ENCODE data around the gene BHMT2. TPM values are rescaled to one million over a fixed set of nuclear protein-coding genes. Genes with fewer than 3 reads are reported as not detected.

BHMT2 gene
- total RNA-seq, 1 experiment from 2014 or later, result not detected

DNA sequence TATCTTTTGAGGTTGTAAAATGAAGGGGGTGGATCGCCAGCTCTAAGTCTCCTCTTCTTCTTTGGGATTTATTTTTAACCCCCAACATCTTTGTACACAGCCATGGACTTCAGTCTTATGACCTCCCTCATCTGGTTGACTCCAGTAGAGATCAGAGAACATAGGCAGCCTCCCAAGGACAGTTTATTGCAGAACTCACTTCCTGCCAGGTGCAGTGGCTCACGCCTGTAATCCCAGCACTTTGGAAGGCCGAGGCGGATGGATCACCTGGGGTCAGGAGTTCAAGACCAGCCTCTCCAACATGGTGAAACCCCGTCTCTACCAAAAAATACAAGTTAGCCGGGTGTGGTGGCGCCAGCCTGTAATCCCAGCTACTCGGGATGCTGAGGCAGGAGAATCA lies 39.2 kb downstream of the BHMT2 start:
- no peak for DNase-seq (ENCODE audit: low read depth, low spot score)
- in situ Hi-C loops (cut with HindIII; ENCODE audit: low pct_unique_long_range_greater_than_20kb, low sequenced_read_pairs), result no loop called here

DNA sequence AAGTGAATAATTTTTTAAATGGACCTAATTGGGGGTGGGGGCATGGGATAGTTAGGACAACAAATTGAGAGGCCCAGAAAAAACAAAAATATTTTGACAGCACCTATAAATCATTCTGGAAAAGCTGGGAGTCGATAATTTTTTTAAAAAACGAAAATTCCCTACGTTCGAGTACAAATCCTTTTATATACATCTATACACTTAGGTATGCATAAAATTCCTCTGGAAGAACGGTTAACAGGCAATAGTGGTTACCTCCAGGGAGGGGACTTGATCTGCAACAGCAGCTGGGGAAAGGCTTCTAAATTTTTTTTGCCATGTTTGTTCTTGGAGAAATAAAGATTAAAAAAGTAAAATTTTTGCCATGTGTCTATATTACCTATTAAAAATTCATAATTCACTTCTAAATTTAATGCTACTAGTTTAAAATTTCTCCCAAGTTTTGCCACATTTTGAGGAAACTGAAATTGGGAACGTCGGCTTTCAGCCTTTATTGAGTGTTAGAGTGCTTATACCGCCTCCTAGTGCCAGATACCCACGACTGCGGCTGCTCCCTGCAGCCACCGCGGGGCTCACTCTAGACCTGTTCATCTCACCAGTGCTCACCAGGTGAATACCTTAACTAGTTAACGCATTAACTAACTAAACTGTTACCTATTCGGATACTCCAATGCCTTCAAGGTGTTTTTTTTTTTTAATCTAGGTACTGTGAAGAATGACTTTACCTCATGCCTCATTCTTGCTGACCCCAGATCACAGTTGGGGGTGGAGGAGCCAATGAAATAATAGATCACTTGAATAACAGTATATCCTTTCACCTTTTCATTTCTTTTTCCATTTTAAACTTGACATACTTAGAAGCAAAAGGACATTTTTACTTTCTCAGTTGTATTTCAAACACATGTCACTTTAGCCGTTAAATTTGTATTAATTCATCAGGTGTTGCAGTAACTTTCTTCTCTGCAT lies 40.2 kb downstream of the BHMT2 start:
- in situ Hi-C loops (cut with HindIII; ENCODE audit: low pct_unique_long_range_greater_than_20kb, low sequenced_read_pairs), result no loop called here
- peak; percentile 63 for DNase-seq (ENCODE audit: low read depth, low spot score)

DNA sequence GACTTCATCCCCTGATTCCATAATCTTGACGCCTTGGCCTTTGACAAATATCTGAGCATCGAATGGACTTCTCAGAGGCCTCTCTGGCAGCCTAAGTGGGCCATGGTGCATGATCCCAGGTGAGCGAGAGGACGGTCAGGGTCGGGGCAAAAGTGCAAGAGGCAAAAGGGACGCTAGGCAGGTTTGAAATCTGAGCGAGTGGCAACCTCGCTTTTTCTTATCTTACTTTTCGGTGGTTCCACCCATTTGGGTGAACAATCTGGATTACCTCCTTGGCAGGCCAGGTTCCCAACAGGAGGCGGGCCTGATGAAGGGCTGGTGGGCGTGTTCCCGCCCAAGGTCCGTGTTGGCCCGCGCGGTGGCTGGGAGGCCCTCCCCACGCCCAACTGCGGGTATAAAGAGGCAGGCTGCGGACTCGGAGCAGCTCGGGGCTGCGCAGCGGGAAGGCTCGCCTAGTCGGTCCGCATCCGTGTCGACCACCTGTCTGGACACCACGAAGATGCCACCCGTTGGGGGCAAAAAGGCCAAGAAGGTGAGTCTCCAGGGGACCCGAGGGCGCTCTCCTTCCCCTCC lies 41.9 kb downstream of the BHMT2 start, which contains the start of gene BHMT:
TSS of gene BHMT (plus strand) at position 423 of the 573 bp plus-strand sequence. CDS start at position 500, 77 bp downstream.
- in situ Hi-C loops (cut with HindIII; ENCODE audit: low pct_unique_long_range_greater_than_20kb, low sequenced_read_pairs), result no loop called here

DNA sequence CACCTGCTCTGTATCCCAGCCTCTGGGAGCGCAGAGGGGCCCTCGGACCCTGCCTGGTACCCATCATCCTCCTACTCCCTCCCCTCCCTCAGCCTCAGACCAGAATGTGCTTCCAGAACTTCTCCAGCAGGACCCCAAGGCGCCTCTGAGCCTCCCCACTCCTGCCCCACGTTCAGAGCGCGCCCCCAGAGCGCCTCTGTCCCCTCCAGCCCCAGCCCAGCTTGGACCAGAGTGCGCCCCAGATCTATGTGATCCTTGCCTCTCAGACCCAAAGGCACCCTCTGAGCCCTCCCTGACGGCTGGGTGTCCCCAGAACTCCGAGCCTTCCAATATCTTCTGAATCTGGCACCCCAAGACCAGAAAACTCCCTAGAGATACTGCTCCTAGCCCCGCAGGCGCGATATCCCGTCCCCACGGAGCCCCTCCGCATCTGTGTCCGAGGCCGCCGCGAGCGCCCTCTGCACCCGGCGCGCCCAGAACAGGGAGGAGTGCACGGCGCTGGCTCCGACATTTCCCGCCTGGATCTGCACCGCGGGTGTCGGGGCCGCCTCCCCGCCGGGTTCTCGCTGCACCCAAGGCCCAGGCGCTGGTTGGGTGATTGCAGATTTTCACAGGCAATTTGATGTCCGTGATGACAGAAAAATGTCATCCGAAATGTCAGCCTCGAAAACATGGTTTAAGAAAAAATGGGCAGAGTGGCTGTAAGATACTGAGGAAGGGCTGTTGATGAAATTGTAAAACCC lies 42.6 kb downstream of the BHMT2 start:
- in situ Hi-C loops (cut with HindIII; ENCODE audit: low pct_unique_long_range_greater_than_20kb, low sequenced_read_pairs), result no loop called here
- DNase-seq (ENCODE audit: low read depth, low spot score), result no peak

More for the DNA sequence above, 41.9 kb downstream of the BHMT2 start, which contains the start of gene BHMT:
- no peak for DNase-seq (ENCODE audit: low read depth, low spot score)

DNA sequence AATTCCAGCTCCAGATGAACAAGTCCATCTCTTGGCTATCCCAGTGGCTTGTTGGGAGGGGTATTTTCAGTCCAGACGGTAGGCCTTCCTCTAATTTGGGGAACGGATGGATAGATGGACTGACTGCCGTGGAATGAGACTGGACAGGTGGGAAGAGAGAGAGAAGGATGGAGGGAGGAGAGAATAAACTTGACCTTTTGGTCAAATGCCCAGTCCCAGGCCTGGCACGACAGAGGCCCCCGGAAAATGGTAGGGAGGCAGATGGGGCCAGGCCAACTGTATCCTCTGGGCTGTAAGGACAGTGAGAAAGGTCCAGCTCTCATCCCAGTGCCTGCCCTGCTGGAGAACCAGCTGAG lies 43.1 kb downstream of the BHMT2 start:
- in situ Hi-C loops (cut with HindIII; ENCODE audit: low pct_unique_long_range_greater_than_20kb, low sequenced_read_pairs), result no loop called here
- DNase-seq (ENCODE audit: low read depth, low spot score), result no peak

DNA sequence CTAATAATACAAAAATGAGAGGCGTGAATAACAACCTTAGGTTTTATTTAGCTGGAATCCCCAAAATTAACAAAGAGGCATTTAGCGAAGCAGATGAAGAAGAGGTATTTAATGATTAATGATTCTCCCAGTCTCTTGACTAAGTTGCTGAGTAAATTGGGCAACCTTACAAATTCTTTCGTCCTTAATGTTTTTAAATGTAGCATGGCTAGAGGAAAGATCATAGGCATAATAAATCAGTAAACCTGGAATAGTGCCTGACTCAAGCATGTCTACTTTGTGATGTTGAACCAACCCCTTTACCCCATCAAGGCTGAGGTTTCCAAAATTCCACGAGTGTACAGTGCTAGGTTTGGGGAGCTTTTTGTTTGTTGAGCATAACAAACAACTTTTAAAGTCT lies 49.9 kb downstream of the BHMT2 start:
- in situ Hi-C loops (cut with HindIII; ENCODE audit: low pct_unique_long_range_greater_than_20kb, low sequenced_read_pairs), result no loop called here
- no peak for DNase-seq (ENCODE audit: low read depth, low spot score)

DNA sequence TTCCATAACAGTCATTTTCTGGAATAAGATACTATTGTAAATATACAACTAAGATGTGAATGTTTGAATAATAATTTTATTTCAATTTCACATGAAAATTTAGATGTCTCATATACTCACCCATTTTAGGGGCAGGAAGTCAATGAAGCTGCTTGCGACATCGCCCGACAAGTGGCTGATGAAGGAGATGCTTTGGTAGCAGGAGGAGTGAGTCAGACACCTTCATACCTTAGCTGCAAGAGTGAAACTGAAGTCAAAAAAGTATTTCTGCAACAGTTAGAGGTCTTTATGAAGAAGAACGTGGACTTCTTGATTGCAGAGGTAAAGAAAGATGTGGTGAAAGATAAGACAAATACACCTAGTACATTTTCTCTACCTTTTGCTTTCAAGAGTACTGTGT lies 50.7 kb downstream of the BHMT2 start:
- in situ Hi-C loops (cut with HindIII; ENCODE audit: low pct_unique_long_range_greater_than_20kb, low sequenced_read_pairs), result no loop called here
- DNase-seq (ENCODE audit: low read depth, low spot score), result no peak

DNA sequence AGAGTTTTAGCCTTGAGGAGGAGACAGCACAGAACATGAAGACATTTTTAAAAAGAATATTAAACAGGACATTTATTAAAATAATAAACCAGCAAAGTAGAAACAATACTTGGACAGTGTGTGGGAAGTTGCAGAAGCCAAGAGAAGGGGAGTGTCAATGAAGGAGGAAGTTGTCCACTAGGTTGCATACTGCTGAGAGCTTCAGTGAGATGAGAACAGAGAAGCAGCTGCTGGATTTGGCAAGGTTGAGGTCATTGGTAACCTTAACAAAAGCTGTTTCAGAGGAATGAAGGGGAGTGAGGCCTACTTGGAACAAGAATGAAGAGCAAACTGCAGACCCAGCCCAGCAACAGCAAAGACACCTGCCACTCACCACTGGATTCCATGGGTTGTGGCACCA lies 53.4 kb downstream of the BHMT2 start:
- DNase-seq (ENCODE audit: low read depth, low spot score), result no peak
- in situ Hi-C loops (cut with HindIII; ENCODE audit: low pct_unique_long_range_greater_than_20kb, low sequenced_read_pairs), result no loop called here

DNA sequence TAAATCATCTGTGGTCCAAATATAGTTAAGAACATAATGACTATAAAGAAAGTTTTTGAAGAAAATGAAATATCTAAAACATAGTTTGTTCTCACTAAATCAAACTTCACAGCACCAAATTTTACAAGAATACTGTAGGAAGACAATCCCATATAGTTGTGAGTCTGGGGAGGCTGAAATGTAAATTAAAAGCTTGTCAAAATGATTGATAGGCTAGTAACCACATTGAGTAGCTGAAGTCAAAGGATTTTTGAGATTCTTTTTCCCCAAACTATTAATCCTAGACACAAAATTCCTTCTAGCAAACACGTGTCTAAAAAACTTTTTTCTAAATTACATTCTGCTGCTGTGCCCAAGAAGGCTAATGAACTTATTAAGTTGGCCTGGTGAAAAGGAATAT lies 55.0 kb downstream of the BHMT2 start:
- in situ Hi-C loops (cut with HindIII; ENCODE audit: low pct_unique_long_range_greater_than_20kb, low sequenced_read_pairs), result no loop called here
- DNase-seq (ENCODE audit: low read depth, low spot score), result no peak

DNA sequence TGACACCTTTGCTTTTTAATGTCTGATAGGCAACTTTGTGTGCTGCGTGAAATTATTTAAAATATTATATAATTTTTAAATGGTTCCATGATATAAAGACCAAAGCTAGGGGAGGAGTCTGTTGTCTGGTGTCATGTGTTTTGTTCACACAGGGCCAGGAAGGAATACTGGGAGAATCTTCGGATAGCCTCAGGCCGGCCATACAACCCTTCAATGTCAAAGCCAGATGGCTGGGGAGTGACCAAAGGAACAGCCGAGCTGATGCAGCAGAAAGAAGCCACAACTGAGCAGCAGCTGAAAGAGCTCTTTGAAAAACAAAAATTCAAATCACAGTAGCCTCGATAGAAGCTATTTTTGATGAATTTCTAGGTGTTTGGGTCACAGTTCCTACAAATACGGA lies 61.2 kb downstream of the BHMT2 start:
- peak; percentile 50 for DNase-seq (ENCODE audit: low read depth, low spot score)
- in situ Hi-C loops (cut with HindIII; ENCODE audit: low pct_unique_long_range_greater_than_20kb, low sequenced_read_pairs), result no loop called here

DNA sequence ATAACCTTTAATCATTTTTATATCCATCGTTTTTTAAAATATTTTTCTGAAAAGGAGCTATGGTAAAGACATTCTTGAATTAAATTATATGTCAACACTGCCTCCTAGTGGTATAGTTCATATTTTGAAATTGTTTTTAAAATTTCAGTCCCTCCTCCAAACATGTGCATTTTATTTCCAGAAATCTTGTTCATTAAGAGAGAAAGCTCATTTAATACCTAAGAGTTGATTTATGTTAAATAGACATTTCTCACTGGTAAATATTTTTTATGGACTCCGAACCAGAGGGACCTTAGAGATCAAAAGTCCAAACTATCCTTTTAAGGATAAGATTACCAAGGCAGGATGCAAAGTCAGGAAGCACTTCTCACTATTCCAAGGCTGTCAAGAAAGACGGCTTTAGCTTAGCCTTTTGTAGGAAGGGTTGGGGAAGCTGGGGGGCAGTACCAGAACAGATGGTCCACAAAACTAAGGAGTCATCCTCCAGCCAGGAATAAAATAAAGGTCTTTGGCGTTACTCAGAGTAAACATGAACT lies 63.6 kb downstream of the BHMT2 start:
- in situ Hi-C loops (cut with HindIII; ENCODE audit: low pct_unique_long_range_greater_than_20kb, low sequenced_read_pairs), result no loop called here
- DNase-seq (ENCODE audit: low read depth, low spot score), result peak; percentile 54

DNA sequence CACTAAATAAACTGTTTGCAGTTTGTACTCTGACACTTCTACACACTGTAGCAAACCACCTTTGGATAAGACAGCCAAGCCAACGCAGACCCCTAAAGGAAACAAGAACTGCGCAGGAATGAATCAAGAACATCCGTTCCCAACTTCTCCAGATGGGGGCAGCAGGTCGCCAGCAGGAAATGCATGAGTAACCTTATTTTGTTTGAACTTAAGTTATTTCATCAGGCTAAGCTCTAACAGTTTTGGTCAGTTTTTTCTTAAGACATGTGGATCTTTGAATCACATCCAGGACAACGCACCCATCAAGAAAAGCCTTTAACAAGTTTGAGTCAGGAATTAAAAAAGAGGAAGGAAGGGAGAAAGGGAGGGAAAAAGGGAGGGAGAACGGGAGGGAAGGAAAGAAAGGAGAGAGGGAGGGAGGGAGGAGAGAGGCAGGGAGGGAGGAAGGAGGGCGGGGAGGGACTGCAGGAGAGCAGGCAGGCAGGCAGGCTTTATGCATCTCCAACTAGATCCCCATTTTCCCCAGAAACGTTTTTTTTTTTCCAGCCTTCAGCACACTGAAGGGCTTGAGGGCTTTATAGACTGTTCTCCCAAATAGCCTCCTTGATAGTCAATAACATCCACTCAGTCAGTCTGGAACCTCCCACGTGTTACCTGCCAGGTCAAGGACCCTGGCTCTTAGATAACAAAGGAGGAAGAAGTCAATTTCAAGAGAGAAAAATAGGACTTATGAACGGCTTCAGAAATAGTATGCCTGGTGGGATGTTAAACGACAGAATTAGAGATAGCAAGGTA lies 64.3 kb downstream of the BHMT2 start:
- DNase-seq (ENCODE audit: low read depth, low spot score), result peak; percentile 82
- in situ Hi-C loops (cut with HindIII; ENCODE audit: low pct_unique_long_range_greater_than_20kb, low sequenced_read_pairs), result no loop called here

DNA sequence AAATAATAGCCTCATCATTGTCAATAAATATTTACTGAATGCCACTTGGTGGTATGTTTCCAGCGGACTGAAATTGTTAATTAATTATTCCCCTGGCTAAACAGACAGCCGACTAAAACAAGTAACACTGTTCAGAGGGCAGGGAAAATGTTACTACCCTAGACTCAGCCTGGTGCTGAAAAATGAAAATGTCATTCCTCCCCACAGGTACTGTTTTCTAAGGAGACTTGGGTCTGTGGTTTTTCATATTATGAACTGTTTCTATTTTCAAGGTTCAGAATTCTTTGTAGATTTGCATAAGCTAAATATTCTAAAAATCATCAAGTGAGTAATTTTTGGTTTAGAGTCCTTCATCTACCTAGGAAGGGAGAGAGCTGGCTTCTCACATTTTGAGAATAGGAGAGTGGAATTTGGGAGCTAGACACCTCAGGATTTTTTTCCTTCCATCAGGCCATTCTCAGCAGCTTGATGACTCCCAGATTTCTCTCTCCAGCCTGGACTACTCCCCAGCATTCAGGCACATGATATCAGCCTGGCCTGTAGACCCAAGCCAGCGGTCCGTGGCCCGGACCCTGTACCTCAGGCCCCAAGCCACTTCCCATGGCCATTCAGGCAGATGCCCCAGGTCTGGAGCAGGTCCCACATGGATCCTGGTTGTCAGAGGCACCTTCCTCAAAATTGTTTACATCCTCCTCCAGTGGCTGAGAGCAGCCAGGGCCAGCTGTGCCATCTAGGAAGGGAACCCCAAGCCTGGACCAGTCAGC lies 66.4 kb downstream of the BHMT2 start:
- in situ Hi-C loops (cut with HindIII; ENCODE audit: low pct_unique_long_range_greater_than_20kb, low sequenced_read_pairs), result no loop called here
- DNase-seq (ENCODE audit: low read depth, low spot score), result no peak

DNA sequence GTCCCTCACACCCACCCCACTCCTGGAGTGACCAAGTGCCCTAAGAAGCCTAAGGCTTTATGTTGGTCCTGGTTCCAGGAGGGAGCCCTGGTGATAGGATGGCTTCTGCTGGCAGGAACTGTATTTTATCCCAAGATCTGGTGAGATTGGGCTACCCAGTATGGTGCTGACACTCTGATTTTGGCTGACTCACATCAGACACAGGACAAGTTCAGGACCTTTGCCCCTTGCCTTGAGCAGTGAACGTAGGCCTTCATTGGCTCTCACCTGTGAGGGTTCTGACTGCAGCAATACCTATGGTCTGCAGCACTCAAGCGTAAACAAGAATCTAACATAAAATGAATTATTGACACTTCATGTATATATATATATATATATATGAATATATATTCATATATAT lies 67.1 kb downstream of the BHMT2 start:
- in situ Hi-C loops (cut with HindIII; ENCODE audit: low pct_unique_long_range_greater_than_20kb, low sequenced_read_pairs), result no loop called here
- no peak for DNase-seq (ENCODE audit: low read depth, low spot score)
